Stimulated activated CD4-positive, alpha-beta T cell treated with anti-CD3 and anti-CD28 coated beads, Interleukin-1b, Interleukin-23, amount 100 ng/mL, for 1 hour (primary cell): ENCODE results near the gene SLAMF7.
"Not testable (repeated sequence)": the region's sequence is repeated elsewhere in the genome, so short reads cannot be mapped to it uniquely, and the experiment has no call there.

Experiments used
- DNase-seq, 2 donors: peaks; one replicate each; pipeline ENCODE4 v3.0.0-alpha.2; 2020; ENCODE audit warnings: low read depth in 2 of 2

Gene SLAMF7

GRCh38 chr1:160720356-160721085 is 18.5 kb upstream of the SLAMF7 start:
- DNase-seq: no peak

GRCh38 chr1:160721473-160721872 is 17.6 kb upstream of the SLAMF7 start:
- DNase-seq: no peak

- no peak for DNase-seq
These were observed 16.3 kb upstream of the SLAMF7 start for GRCh38 chr1:160722726-160723125.

- DNase-seq: no peak
These were observed 15.7 kb upstream of the SLAMF7 start for GRCh38 chr1:160723332-160723731.

- DNase-seq: no peak
These were observed 14.4 kb upstream of the SLAMF7 start for GRCh38 chr1:160724465-160725242.

GRCh38 chr1:160726114-160726497 is 12.9 kb upstream of the SLAMF7 start:
- no peak for DNase-seq

GRCh38 chr1:160726498-160727315 is 12.3 kb upstream of the SLAMF7 start:
- DNase-seq: peak in 1 of 2 donors; percentile 40

GRCh38 chr1:160727316-160727640 is 11.8 kb upstream of the SLAMF7 start:
- DNase-seq: no peak

GRCh38 chr1:160731564-160731963 is 7.5 kb upstream of the SLAMF7 start:
- not testable (repeated sequence) for DNase-seq

- no peak for DNase-seq
These were observed 7.1 kb upstream of the SLAMF7 start for GRCh38 chr1:160731990-160732389.

- DNase-seq: no peak
These were observed 5.1 kb upstream of the SLAMF7 start for GRCh38 chr1:160733898-160734297.

GRCh38 chr1:160734301-160734700 is 4.7 kb upstream of the SLAMF7 start:
- DNase-seq: no peak

- no peak for DNase-seq
These were observed 776 bp upstream of the SLAMF7 start for GRCh38 chr1:160738271-160738670.

GRCh38 chr1:160740133-160740688 is 1.2 kb downstream of the SLAMF7 start:
- no peak for DNase-seq

GRCh38 chr1:160741092-160741501 is 2.0 kb downstream of the SLAMF7 start:
- no peak for DNase-seq

- no peak for DNase-seq
These were observed 2.7 kb downstream of the SLAMF7 start for GRCh38 chr1:160741612-160742348.

GRCh38 chr1:160742428-160743127 is 3.5 kb downstream of the SLAMF7 start:
- DNase-seq: no peak

- DNase-seq: no peak
These were observed 4.2 kb downstream of the SLAMF7 start for GRCh38 chr1:160743266-160743665.

- DNase-seq: no peak
These were observed 5.3 kb downstream of the SLAMF7 start for GRCh38 chr1:160744199-160744851.

- DNase-seq: no peak
These were observed 5.9 kb downstream of the SLAMF7 start for GRCh38 chr1:160744852-160745520.
